ENCODE measurements around the gene COL24A1. TPM values are rescaled to one million over a fixed set of nuclear protein-coding genes. Genes with fewer than 3 reads are reported as not detected.
A peak's percentile ranks its signal among the peaks of the same experiment; 100 is the strongest.

The COL24A1 gene
- total and polyA plus RNA-seq, 2 donors (not counting 1 experiment from before 2014, with no cell fraction given): not detected

DNA sequence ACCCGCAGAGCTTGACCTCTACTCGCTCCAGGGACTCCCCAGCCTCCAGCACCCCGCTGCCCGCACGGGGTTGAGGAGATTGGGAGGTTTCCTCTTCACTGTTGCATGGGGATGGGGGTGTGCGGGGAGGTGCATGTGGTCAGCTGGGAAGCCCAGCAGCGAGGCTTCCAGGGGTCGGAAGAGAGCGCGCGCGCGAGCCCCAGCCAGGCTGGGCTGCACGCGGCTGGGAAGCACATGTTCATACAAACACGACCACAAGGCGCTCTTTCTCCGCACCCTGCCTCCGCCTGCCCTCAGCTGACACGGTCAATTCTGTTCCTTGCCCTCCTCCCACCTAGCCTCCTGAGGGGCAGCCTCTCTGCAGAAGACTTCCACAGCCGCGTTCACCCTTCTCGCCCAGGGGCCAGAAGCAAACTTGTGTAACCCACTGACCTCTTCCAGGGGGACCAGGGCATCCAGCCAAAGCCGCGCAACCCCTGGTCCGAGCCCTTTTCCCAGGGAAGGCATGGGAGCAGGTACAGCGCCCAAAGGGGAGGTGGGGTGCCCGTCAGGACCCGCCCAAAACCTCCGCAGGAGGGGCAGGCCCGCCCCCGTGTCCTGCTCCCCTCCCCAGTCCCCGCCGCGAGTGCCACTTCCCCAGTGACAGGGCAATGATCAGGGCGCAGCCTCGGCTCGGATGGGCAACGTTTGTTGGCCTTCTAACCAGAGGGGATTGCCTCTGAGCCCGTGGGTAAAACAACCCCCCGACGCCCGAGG lies 1.3 kb downstream of the COL24A1 start:
- Mint-ChIP-seq H3K4me3 (no peak overlapping the region), H3K27ac (no peak overlapping the region), H3K9me3 (ENCODE audit: insufficient read depth) (no peaks in the 10 kb centered on the region), H3K4me1 (peaks cover 7% of the 10 kb centered on the region), H3K27me3 (peaks cover 33% of the 10 kb centered on the region)
- H2AFZ ChIP-seq (ENCODE audit: insufficient read depth, low read depth, low read length, poor library complexity, severe bottlenecking): no peak overlapping the region
- no peaks in the 10 kb centered on the region for H3K79me2 ChIP-seq (ENCODE audit: control insufficient read depth, insufficient read depth, low read length)
- ATAC-seq (ENCODE audit: low read depth) (no peak), DNase-seq (no peak)
- ChIA-PET POLR2A (no interaction called here), CTCF (no interaction called here)
- H3K9ac ChIP-seq (ENCODE audit: low read length): no peak overlapping the region
- no peak overlapping the region for H3K27ac ChIP-seq (ENCODE audit: low read length in 2 of 2)
- no peak overlapping the region for H3K4me3 ChIP-seq (ENCODE audit: control extremely low read depth in 1 of 5, extremely low read depth in 1 of 5, insufficient read depth in 1 of 5, low read depth in 2 of 5, low read length in 4 of 5)
- no peaks in the 10 kb centered on the region for H3K36me3 ChIP-seq (replicated peaks in 1 of 2; ENCODE audit: control extremely low read depth in 1 of 2, control insufficient read depth in 1 of 2, extremely low read depth in 1 of 2, insufficient read depth in 2 of 2, low read length in 1 of 2)
- peaks cover 11 to 12% of the 10 kb centered on the region in 2 donors for H3K4me1 ChIP-seq (ENCODE audit: control insufficient read depth in 2 of 2, insufficient read depth in 2 of 2, low read length in 2 of 2)
- peaks cover 0 to 29% (median 9%) of the 10 kb centered on the region in 4 experiments for H3K27me3 ChIP-seq (replicated peaks in 1 of 4; ENCODE audit: control extremely low read depth in 1 of 4, control insufficient read depth in 3 of 4, insufficient read depth in 4 of 4, low read length in 3 of 4)
- intact Hi-C loops (cut with micrococcal nuclease): no loop called here
- peak overlapping the region; percentile 47 for H3K4me2 ChIP-seq (replicated peaks; ENCODE audit: low read depth, low read length, poor library complexity, severe bottlenecking)
- no peaks in the 10 kb centered on the region for H3K9me3 ChIP-seq (ENCODE audit: control extremely low read depth in 1 of 3, control insufficient read depth in 2 of 3, insufficient read depth in 1 of 3, low read length in 2 of 3)
- no peak for TF ChIP-seq CTCF (IDR thresholded peaks at IDR 0.05)
- no peak for TF ChIP-seq EZH2 (IDR thresholded peaks at IDR 0.05; ENCODE audit: borderline replicate concordance, insufficient read depth, low read depth, low read length, poor library complexity, severe bottlenecking)
- no peaks in the 10 kb centered on the region for H4K20me1 ChIP-seq (ENCODE audit: control insufficient read depth, insufficient read depth, low read length, poor library complexity, severe bottlenecking)
- 24% methylated on average over 41 of the region's 43 CpGs for WGBS (ENCODE audit: insufficient coverage)

- H3K27ac ChIP-seq (ENCODE audit: low read length in 2 of 2): no peak overlapping the region
- no peak overlapping the region for H2AFZ ChIP-seq (ENCODE audit: insufficient read depth, low read depth, low read length, poor library complexity, severe bottlenecking)
- ChIA-PET CTCF (no interaction called here), POLR2A (no interaction called here)
- Mint-ChIP-seq H3K27ac (no peak overlapping the region), H3K27me3 (peaks cover 33% of the 10 kb centered on the region), H3K4me1 (peaks cover 7% of the 10 kb centered on the region), H3K9me3 (ENCODE audit: insufficient read depth) (no peaks in the 10 kb centered on the region), H3K4me3 (no peak overlapping the region)
- ATAC-seq (ENCODE audit: low read depth) (no peak), DNase-seq (peak; percentile 2)
- H4K20me1 ChIP-seq (ENCODE audit: control insufficient read depth, insufficient read depth, low read length, poor library complexity, severe bottlenecking): no peaks in the 10 kb centered on the region
- peaks cover 11 to 12% of the 10 kb centered on the region in 2 donors for H3K4me1 ChIP-seq (ENCODE audit: control insufficient read depth in 2 of 2, insufficient read depth in 2 of 2, low read length in 2 of 2)
- H3K36me3 ChIP-seq (replicated peaks in 1 of 2; ENCODE audit: control extremely low read depth in 1 of 2, control insufficient read depth in 1 of 2, extremely low read depth in 1 of 2, insufficient read depth in 2 of 2, low read length in 1 of 2): no peaks in the 10 kb centered on the region
- no peak overlapping the region for H3K4me3 ChIP-seq (ENCODE audit: control extremely low read depth in 1 of 5, extremely low read depth in 1 of 5, insufficient read depth in 1 of 5, low read depth in 2 of 5, low read length in 4 of 5)
- H3K27me3 ChIP-seq (replicated peaks in 1 of 4; ENCODE audit: control extremely low read depth in 1 of 4, control insufficient read depth in 3 of 4, insufficient read depth in 4 of 4, low read length in 3 of 4): peaks cover 0 to 29% (median 9%) of the 10 kb centered on the region in 4 experiments
- no peak overlapping the region for H3K9ac ChIP-seq (ENCODE audit: low read length)
- TF ChIP-seq EZH2 (IDR thresholded peaks at IDR 0.05; ENCODE audit: borderline replicate concordance, insufficient read depth, low read depth, low read length, poor library complexity, severe bottlenecking) (no peak), CTCF (IDR thresholded peaks at IDR 0.05) (no peak)
- 91% methylated on average over 20 of the region's 20 CpGs for WGBS (ENCODE audit: insufficient coverage)
- H3K4me2 ChIP-seq (replicated peaks; ENCODE audit: low read depth, low read length, poor library complexity, severe bottlenecking): no peak overlapping the region
- no peaks in the 10 kb centered on the region for H3K79me2 ChIP-seq (ENCODE audit: control insufficient read depth, insufficient read depth, low read length)
- intact Hi-C loops (cut with micrococcal nuclease): no loop called here
- H3K9me3 ChIP-seq (ENCODE audit: control extremely low read depth in 1 of 3, control insufficient read depth in 2 of 3, insufficient read depth in 1 of 3, low read length in 2 of 3): no peaks in the 10 kb centered on the region
These were observed 2.0 kb downstream of the COL24A1 start for GRCh38 chr1:86154571-86155050.
